ENCODE data around the gene RPL37. TPM values are rescaled to one million over a fixed set of nuclear protein-coding genes. Genes with fewer than 3 reads are reported as not detected.
"Not testable (repeated sequence)": the region's sequence is repeated elsewhere in the genome, so short reads cannot be mapped to it uniquely, and the experiment has no call there.

Gene RPL37
- total and polyA plus RNA-seq, 4 donors, result 480 to 1,376 (median 1,035) TPM

- not testable (repeated sequence) for H3K27me3 ChIP-seq (ENCODE audit: control insufficient read depth, insufficient read depth, low read length); H3K4me1 ChIP-seq (ENCODE audit: control insufficient read depth, insufficient read depth, low read length); H3K36me3 ChIP-seq (ENCODE audit: control insufficient read depth, insufficient read depth, low read length); H3K4me3 ChIP-seq (ENCODE audit: low read depth, low read length); H3K9me3 ChIP-seq (ENCODE audit: control insufficient read depth, insufficient read depth, low read length); H3K27ac ChIP-seq (ENCODE audit: low read depth, low read length); DNase-seq (ENCODE audit: low read depth in 4 of 6, low spot score in 6 of 6)
- WGBS (ENCODE audit: insufficient coverage), result no CpG with 5 or more reads among the region's 5 CpGs
Measured at GRCh38 chr5:40788941-40789340, 46.1 kb downstream of the RPL37 start.

GRCh38 chr5:40787986-40788385, 47.0 kb downstream of the RPL37 start:
- H3K4me1 ChIP-seq (ENCODE audit: control insufficient read depth, insufficient read depth, low read length), result no peaks in the 10 kb centered on the region
- no CpG with 5 or more reads among the region's 1 CpG for WGBS (ENCODE audit: insufficient coverage)

GRCh38 chr5:40786664-40787063, 48.4 kb downstream of the RPL37 start:
- not testable (repeated sequence) for H3K27me3 ChIP-seq (ENCODE audit: control insufficient read depth, insufficient read depth, low read length); DNase-seq (ENCODE audit: low read depth in 4 of 6, low spot score in 6 of 6); H3K4me1 ChIP-seq (ENCODE audit: control insufficient read depth, insufficient read depth, low read length); H3K36me3 ChIP-seq (ENCODE audit: control insufficient read depth, insufficient read depth, low read length); H3K4me3 ChIP-seq (ENCODE audit: low read depth, low read length); H3K27ac ChIP-seq (ENCODE audit: low read depth, low read length); H3K9me3 ChIP-seq (ENCODE audit: control insufficient read depth, insufficient read depth, low read length)
- WGBS (ENCODE audit: insufficient coverage), result no CpG with 5 or more reads among the region's 3 CpGs

More at GRCh38 chr5:40787986-40788385, 47.0 kb downstream of the RPL37 start:
- H3K36me3 ChIP-seq (ENCODE audit: control insufficient read depth, insufficient read depth, low read length), result peaks cover 4% of the 10 kb centered on the region
- no peak overlapping the region for H3K27ac ChIP-seq (ENCODE audit: low read depth, low read length)
- DNase-seq (ENCODE audit: low read depth in 4 of 6, low spot score in 6 of 6), result no peak
- peaks cover 8% of the 10 kb centered on the region for H3K9me3 ChIP-seq (ENCODE audit: control insufficient read depth, insufficient read depth, low read length)
- no peaks in the 10 kb centered on the region for H3K27me3 ChIP-seq (ENCODE audit: control insufficient read depth, insufficient read depth, low read length)
- H3K4me3 ChIP-seq (ENCODE audit: low read depth, low read length), result no peak overlapping the region

- Histone ChIP-seq H3K27ac (ENCODE audit: low read depth, low read length) (no peak overlapping the region), H3K27me3 (ENCODE audit: control insufficient read depth, insufficient read depth, low read length) (no peaks in the 10 kb centered on the region), H3K4me3 (ENCODE audit: low read depth, low read length) (no peak overlapping the region), H3K4me1 (ENCODE audit: control insufficient read depth, insufficient read depth, low read length) (no peaks in the 10 kb centered on the region), H3K36me3 (ENCODE audit: control insufficient read depth, insufficient read depth, low read length) (peaks cover 4% of the 10 kb centered on the region), H3K9me3 (ENCODE audit: control insufficient read depth, insufficient read depth, low read length) (peaks cover 8% of the 10 kb centered on the region)
- DNase-seq (ENCODE audit: low read depth in 4 of 6, low spot score in 6 of 6), result no peak
- WGBS (ENCODE audit: insufficient coverage), result no CpG with 5 or more reads among the region's 1 CpG
Measured at GRCh38 chr5:40784916-40785315, 50.1 kb downstream of the RPL37 start.

- no peak for DNase-seq (ENCODE audit: low read depth in 4 of 6, low spot score in 6 of 6)
- 91% methylated on average over 1 of the region's 1 CpG for WGBS (ENCODE audit: insufficient coverage)
- H3K4me3 ChIP-seq (ENCODE audit: low read depth, low read length), result no peak overlapping the region
- H3K9me3 ChIP-seq (ENCODE audit: control insufficient read depth, insufficient read depth, low read length), result peaks cover 8% of the 10 kb centered on the region
- peaks cover 4% of the 10 kb centered on the region for H3K36me3 ChIP-seq (ENCODE audit: control insufficient read depth, insufficient read depth, low read length)
- H3K27ac ChIP-seq (ENCODE audit: low read depth, low read length), result no peak overlapping the region
- no peaks in the 10 kb centered on the region for H3K4me1 ChIP-seq (ENCODE audit: control insufficient read depth, insufficient read depth, low read length)
- H3K27me3 ChIP-seq (ENCODE audit: control insufficient read depth, insufficient read depth, low read length), result no peaks in the 10 kb centered on the region
Measured at GRCh38 chr5:40784027-40784653, 50.9 kb downstream of the RPL37 start.

GRCh38 chr5:40781843-40782409, 53.1 kb downstream of the RPL37 start:
- DNase-seq (ENCODE audit: low read depth in 4 of 6, low spot score in 6 of 6), result no peak
- H3K4me3 ChIP-seq (ENCODE audit: low read depth, low read length), result no peak overlapping the region
- H3K27me3 ChIP-seq (ENCODE audit: control insufficient read depth, insufficient read depth, low read length), result no peaks in the 10 kb centered on the region
- no peaks in the 10 kb centered on the region for H3K9me3 ChIP-seq (ENCODE audit: control insufficient read depth, insufficient read depth, low read length)
- no peaks in the 10 kb centered on the region for H3K36me3 ChIP-seq (ENCODE audit: control insufficient read depth, insufficient read depth, low read length)
- H3K27ac ChIP-seq (ENCODE audit: low read depth, low read length), result no peak overlapping the region
- no peaks in the 10 kb centered on the region for H3K4me1 ChIP-seq (ENCODE audit: control insufficient read depth, insufficient read depth, low read length)

- Histone ChIP-seq H3K4me1 (ENCODE audit: control insufficient read depth, insufficient read depth, low read length) (no peaks in the 10 kb centered on the region), H3K36me3 (ENCODE audit: control insufficient read depth, insufficient read depth, low read length) (peaks cover 3% of the 10 kb centered on the region), H3K4me3 (ENCODE audit: low read depth, low read length) (no peak overlapping the region), H3K27ac (ENCODE audit: low read depth, low read length) (no peak overlapping the region), H3K27me3 (ENCODE audit: control insufficient read depth, insufficient read depth, low read length) (no peaks in the 10 kb centered on the region), H3K9me3 (ENCODE audit: control insufficient read depth, insufficient read depth, low read length) (no peaks in the 10 kb centered on the region)
- 100% methylated on average over 1 of the region's 3 CpGs for WGBS (ENCODE audit: insufficient coverage)
- no peak for DNase-seq (ENCODE audit: low read depth in 4 of 6, low spot score in 6 of 6)
Measured at GRCh38 chr5:40780858-40781257, 54.2 kb downstream of the RPL37 start.

- WGBS (ENCODE audit: insufficient coverage), result 100% methylated on average over 1 of the region's 5 CpGs
Measured at GRCh38 chr5:40780199-40780598, 54.8 kb downstream of the RPL37 start.

GRCh38 chr5:40779561-40779960, 55.5 kb downstream of the RPL37 start:
- H3K27me3 ChIP-seq (ENCODE audit: control insufficient read depth, insufficient read depth, low read length), result no peaks in the 10 kb centered on the region
- WGBS (ENCODE audit: insufficient coverage), result 96% methylated on average over 4 of the region's 6 CpGs
- peaks cover 3% of the 10 kb centered on the region for H3K36me3 ChIP-seq (ENCODE audit: control insufficient read depth, insufficient read depth, low read length)
- no peak overlapping the region for H3K27ac ChIP-seq (ENCODE audit: low read depth, low read length)
- H3K9me3 ChIP-seq (ENCODE audit: control insufficient read depth, insufficient read depth, low read length), result no peaks in the 10 kb centered on the region
- no peaks in the 10 kb centered on the region for H3K4me1 ChIP-seq (ENCODE audit: control insufficient read depth, insufficient read depth, low read length)
- H3K4me3 ChIP-seq (ENCODE audit: low read depth, low read length), result no peak overlapping the region
- no peak for DNase-seq (ENCODE audit: low read depth in 4 of 6, low spot score in 6 of 6)

More at GRCh38 chr5:40780199-40780598, 54.8 kb downstream of the RPL37 start:
- Histone ChIP-seq H3K27ac (ENCODE audit: low read depth, low read length) (no peak overlapping the region), H3K4me1 (ENCODE audit: control insufficient read depth, insufficient read depth, low read length) (no peaks in the 10 kb centered on the region), H3K36me3 (ENCODE audit: control insufficient read depth, insufficient read depth, low read length) (peaks cover 3% of the 10 kb centered on the region), H3K4me3 (ENCODE audit: low read depth, low read length) (no peak overlapping the region), H3K9me3 (ENCODE audit: control insufficient read depth, insufficient read depth, low read length) (no peaks in the 10 kb centered on the region), H3K27me3 (ENCODE audit: control insufficient read depth, insufficient read depth, low read length) (no peaks in the 10 kb centered on the region)
- DNase-seq (ENCODE audit: low read depth in 4 of 6, low spot score in 6 of 6), result no peak

GRCh38 chr5:40778133-40778532, 56.9 kb downstream of the RPL37 start:
- Histone ChIP-seq H3K36me3 (ENCODE audit: control insufficient read depth, insufficient read depth, low read length) (peaks cover 3% of the 10 kb centered on the region), H3K4me3 (ENCODE audit: low read depth, low read length) (no peak overlapping the region), H3K27me3 (ENCODE audit: control insufficient read depth, insufficient read depth, low read length) (no peaks in the 10 kb centered on the region), H3K4me1 (ENCODE audit: control insufficient read depth, insufficient read depth, low read length) (no peaks in the 10 kb centered on the region), H3K9me3 (ENCODE audit: control insufficient read depth, insufficient read depth, low read length) (no peaks in the 10 kb centered on the region), H3K27ac (ENCODE audit: low read depth, low read length) (no peak overlapping the region)
- DNase-seq (ENCODE audit: low read depth in 4 of 6, low spot score in 6 of 6), result no peak
- WGBS (ENCODE audit: insufficient coverage), result no CpG with 5 or more reads among the region's 1 CpG
